Jurkat, Clone E6-1 (cell line): ENCODE data around the gene CABLES2.

Experiments used
- DNase-seq: peaks from one replicate; pipeline ENCODE4 v3.0.0-alpha.2; 2011; ENCODE audit warnings: low read depth, low spot score
- H3K4me3 ChIP-seq: 2 replicates; pipeline ENCODE4 v1.5.1; 2011; ENCODE audit warnings: mild to moderate bottlenecking, low read length, control low read depth, moderate library complexity

CABLES2 gene

DNA sequence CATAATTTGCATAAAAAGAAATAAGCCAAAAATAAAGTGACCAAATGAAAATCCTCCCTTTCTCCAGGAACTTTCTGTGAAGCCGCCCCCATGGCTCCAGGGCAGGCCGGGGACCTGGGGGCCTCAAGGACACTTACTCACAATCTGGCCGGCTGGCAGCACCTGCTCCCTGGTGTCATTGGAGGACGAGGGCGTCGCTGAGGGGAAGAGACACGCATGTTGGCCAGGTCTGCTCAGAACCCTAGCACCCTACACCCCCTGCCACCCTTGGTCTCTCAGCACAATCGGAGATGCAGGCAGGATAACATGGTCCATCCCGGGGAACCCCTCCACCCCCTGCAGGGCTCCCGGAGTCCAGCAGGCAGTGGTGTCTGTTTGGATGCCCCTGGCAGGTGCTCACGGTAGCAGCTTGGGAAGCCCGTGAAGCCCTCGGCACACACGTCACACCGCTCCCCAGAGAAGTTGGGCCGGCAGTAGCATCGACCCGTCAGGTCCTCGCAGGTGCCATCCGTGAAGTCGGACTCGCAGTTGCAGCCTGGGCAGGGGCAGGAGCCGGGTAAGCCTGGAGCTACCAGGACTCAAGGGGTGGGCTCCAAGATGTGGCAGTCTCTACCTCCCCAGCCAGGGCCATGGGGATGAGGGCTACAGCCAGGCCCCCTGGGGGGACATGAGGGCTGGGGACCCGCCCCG is 61.3 kb downstream of the CABLES2 start:
- DNase-seq: no peak
- H3K4me3 ChIP-seq: no peak overlapping the region

DNA sequence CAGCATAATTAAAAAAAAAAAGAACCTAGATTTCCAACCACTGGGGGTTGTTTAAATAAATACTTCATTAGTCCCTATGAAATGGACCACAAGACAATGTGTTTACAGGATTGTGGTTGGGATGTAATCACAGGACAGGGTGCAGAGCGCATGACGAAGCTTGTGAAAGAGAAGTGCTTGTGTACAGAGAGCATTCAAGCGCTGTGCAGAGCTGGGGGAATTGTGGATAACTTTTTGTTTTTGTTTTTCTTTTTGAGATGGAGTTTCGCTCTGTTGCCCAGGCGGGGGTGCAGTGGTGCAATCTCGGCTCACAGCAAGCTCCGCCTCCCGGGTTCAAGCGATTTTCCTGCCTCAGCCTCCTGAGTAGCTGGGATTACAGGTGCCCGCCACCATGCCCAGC is 62.3 kb downstream of the CABLES2 start:
- no peak for DNase-seq
- H3K4me3 ChIP-seq: no peak overlapping the region

DNA sequence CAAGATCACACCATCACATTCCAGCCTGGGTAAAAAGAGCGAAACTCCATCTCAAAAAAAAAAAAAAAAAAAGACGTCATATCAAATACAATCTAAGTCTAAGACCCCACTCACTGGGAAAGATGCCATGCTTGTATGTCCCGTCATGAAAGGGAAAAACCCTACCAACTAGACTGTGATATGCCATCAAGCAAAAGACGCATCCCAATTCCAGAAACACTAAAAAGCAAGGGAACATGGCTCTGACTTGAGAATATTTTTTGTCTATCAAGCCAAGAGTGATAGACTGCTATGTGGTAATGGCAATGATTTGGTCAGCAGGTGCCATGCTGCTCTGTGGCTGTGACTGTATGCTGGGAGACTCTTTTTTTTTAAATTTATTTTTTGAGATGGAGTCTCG is 63.0 kb downstream of the CABLES2 start:
- no peak overlapping the region for H3K4me3 ChIP-seq

DNA sequence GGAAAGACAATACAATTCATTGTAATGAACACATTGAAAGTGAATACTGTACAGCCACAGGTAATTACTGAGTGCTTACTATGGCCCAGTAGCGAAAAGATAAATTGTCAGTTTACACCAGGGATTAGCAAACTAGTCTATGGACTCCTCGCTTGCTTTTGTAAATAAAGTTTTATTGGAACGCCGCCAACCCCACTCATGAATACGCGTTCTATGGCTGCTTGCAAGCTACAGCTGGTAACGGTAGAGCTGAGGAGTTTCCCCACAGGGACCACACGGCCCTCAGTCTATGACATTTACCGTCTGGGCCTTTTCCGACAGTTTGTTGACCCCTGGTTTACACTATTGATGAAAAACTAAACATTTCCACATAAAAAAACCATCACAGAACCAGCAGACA is 64.2 kb downstream of the CABLES2 start:
- no peak overlapping the region for H3K4me3 ChIP-seq
- no peak for DNase-seq

More for the DNA sequence above, 63.0 kb downstream of the CABLES2 start:
- no peak for DNase-seq

DNA sequence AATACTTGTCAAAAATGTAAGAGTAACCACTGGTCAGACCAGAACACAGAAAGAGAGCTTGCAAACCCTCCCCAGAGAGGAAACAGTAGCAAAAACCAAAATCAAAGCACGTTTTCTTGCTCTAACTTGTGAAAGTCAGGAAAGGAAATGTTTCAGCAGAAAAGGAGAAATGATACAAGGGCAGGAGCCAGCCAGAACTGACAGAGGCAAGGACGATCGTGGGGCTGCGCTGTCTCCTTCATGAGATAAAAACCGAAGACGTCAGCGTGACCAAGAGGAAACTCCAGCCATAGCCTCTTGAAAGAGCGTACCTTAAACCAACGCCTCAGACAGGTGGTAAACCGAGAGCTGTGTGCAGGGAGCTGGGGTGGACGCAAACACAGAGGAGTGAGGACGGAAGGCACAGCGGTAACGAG is 67.4 kb downstream of the CABLES2 start:
- H3K4me3 ChIP-seq: no peak overlapping the region
- DNase-seq: no peak
